A673 (cell line): ENCODE measurements around the gene FSIP1.

ENCODE experiments used
- EZH2 ChIP-seq: fragments of 200-600 bp; sonication (generic); IDR thresholded peaks from 2 replicates; pipeline ENCODE4 v1.6.1; 2017; ENCODE audit warnings: borderline replicate concordance, low read depth, mild to moderate bottlenecking, mixed read lengths, antibody characterized with exemption, low read length; ENCODE audit not compliant: poor library complexity, severe bottlenecking
- TF ChIP-seq, protein P1 (sequence below): fragments of 300-800, 200-600 bp; sonication (generic); conservative IDR thresholded peaks from 2 replicates; pipeline ENCODE4 v1.5.1; 2017; ENCODE audit warnings: low read depth, mild to moderate bottlenecking, antibody characterized with exemption, low read length, moderate library complexity, mixed read lengths

DNA sequence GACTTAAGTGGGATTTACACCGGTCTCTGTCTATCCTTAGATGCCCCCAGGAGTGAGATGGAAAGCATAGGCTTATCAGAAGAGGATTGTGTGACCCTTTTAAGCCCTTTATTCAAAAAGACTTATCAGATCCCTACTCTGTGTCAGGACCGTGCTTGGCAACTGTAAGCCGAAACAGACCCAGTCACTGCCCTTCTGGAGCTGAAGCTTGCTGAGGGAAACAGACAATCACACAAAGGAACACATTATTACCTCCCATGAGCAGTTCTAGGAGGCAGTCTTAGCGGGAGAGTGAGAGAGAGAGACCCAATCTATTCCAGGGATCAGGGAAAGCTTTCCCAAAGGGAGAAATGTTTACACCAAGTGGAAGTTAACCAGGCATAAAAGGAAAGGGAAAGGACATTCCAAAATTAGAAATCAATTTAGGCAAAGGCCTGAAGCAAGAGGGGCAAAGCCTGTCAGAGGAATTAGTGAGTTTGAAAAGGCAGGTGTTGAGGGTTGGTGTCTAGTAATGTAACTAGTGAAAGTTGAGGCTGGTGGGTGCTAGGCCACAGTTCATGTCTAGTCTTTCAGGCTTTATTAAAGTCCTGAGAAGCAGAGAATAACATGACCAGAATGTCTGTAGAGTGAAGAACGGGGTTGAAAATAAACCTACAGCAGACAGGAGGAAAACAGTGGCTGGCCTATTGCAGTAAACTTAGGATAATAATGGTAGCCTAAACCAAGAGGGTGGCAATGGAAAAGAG is 115.1 kb downstream of the FSIP1 start:
- TF ChIP-seq, protein P1, sequence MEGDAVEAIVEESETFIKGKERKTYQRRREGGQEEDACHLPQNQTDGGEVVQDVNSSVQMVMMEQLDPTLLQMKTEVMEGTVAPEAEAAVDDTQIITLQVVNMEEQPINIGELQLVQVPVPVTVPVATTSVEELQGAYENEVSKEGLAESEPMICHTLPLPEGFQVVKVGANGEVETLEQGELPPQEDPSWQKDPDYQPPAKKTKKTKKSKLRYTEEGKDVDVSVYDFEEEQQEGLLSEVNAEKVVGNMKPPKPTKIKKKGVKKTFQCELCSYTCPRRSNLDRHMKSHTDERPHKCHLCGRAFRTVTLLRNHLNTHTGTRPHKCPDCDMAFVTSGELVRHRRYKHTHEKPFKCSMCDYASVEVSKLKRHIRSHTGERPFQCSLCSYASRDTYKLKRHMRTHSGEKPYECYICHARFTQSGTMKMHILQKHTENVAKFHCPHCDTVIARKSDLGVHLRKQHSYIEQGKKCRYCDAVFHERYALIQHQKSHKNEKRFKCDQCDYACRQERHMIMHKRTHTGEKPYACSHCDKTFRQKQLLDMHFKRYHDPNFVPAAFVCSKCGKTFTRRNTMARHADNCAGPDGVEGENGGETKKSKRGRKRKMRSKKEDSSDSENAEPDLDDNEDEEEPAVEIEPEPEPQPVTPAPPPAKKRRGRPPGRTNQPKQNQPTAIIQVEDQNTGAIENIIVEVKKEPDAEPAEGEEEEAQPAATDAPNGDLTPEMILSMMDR, result no peak
- TF ChIP-seq EZH2, result no peak
